NCI-H526 (cell line): ENCODE data around the gene MKLN1.

Experiments used
- DNase-seq, 2 experiments: peaks; one replicate each; lab custom pipeline; 2025; lab: John Stamatoyannopoulos, UW

MKLN1 gene

GRCh38 chr7:131354390-131354789 is 26.7 kb downstream of the MKLN1 start:
- no peak for DNase-seq

GRCh38 chr7:131355917-131356777 is 28.5 kb downstream of the MKLN1 start:
- DNase-seq = no peak

GRCh38 chr7:131357282-131357880 is 29.7 kb downstream of the MKLN1 start:
- DNase-seq = no peak

GRCh38 chr7:131358636-131359035 is 31.0 kb downstream of the MKLN1 start:
- no peak for DNase-seq

GRCh38 chr7:131359136-131359776 is 31.6 kb downstream of the MKLN1 start:
- no peak for DNase-seq

GRCh38 chr7:131363719-131364118 is 36.0 kb downstream of the MKLN1 start:
- peak in 1 of 2 experiments; percentile 15 for DNase-seq

- no peak for DNase-seq
These were observed 37.2 kb downstream of the MKLN1 start for GRCh38 chr7:131364767-131365344.

- no peak for DNase-seq
These were observed 38.2 kb downstream of the MKLN1 start for GRCh38 chr7:131365838-131366237.

- DNase-seq = no peak
These were observed 41.7 kb downstream of the MKLN1 start for GRCh38 chr7:131369354-131369753.

GRCh38 chr7:131370523-131370968 is 42.9 kb downstream of the MKLN1 start:
- DNase-seq = no peak

- DNase-seq = no peak
These were observed 43.7 kb downstream of the MKLN1 start for GRCh38 chr7:131371411-131371810.

GRCh38 chr7:131372554-131372953 is 44.9 kb downstream of the MKLN1 start:
- DNase-seq = peak in 1 of 2 experiments; percentile 42

GRCh38 chr7:131374821-131375220 is 47.1 kb downstream of the MKLN1 start:
- DNase-seq = no peak

GRCh38 chr7:131381069-131381838 is 53.6 kb downstream of the MKLN1 start:
- no peak for DNase-seq

- DNase-seq = peak in 1 of 2 experiments; percentile 29
These were observed 56.0 kb downstream of the MKLN1 start for GRCh38 chr7:131383417-131384285.

GRCh38 chr7:131384286-131384635 is 56.6 kb downstream of the MKLN1 start:
- no peak for DNase-seq

GRCh38 chr7:131385039-131385605 is 57.4 kb downstream of the MKLN1 start:
- DNase-seq = no peak

GRCh38 chr7:131388126-131388525 is 60.5 kb downstream of the MKLN1 start:
- DNase-seq = no peak

- DNase-seq = no peak
These were observed 62.6 kb downstream of the MKLN1 start for GRCh38 chr7:131390275-131390674.

GRCh38 chr7:131391145-131391544 is 63.5 kb downstream of the MKLN1 start:
- no peak for DNase-seq
